GM21619 (cell line): ENCODE data around the gene GSDMA.
"Not testable (repeated sequence)": the region's sequence is repeated elsewhere in the genome, so short reads cannot be mapped to it uniquely, and the experiment has no call there.

Experiments used
- ATAC-seq: cut with Tn5 transposase; IDR thresholded peaks from one replicate; pipeline ENCODE4 v1.9.1; 2021; ENCODE audit not compliant: unreplicated experiment

The GSDMA gene

GRCh38 chr17:39994448-39994847, 31.6 kb downstream of the GSDMA start:
- no peak for ATAC-seq

GRCh38 chr17:39995438-39995837, 32.6 kb downstream of the GSDMA start:
- no peak for ATAC-seq

GRCh38 chr17:39996162-39996561, 33.4 kb downstream of the GSDMA start:
- no peak for ATAC-seq

GRCh38 chr17:39996800-39997199, 34.0 kb downstream of the GSDMA start:
- ATAC-seq, result no peak

- ATAC-seq, result no peak
Measured at GRCh38 chr17:39997543-39997942, 34.7 kb downstream of the GSDMA start.

- no peak for ATAC-seq
Measured at GRCh38 chr17:39999067-39999466, 36.3 kb downstream of the GSDMA start.

GRCh38 chr17:40000161-40000560, 37.4 kb downstream of the GSDMA start:
- no peak for ATAC-seq

GRCh38 chr17:40001335-40001734, 38.5 kb downstream of the GSDMA start:
- not testable (repeated sequence) for ATAC-seq

GRCh38 chr17:40004072-40004471, 41.3 kb downstream of the GSDMA start:
- ATAC-seq, result no peak

GRCh38 chr17:40004712-40005111, 41.9 kb downstream of the GSDMA start:
- no peak for ATAC-seq

- no peak for ATAC-seq
Measured at GRCh38 chr17:40005520-40005919, 42.7 kb downstream of the GSDMA start.

GRCh38 chr17:40010946-40011500, 48.2 kb downstream of the GSDMA start:
- not testable (repeated sequence) for ATAC-seq

- ATAC-seq, result not testable (repeated sequence)
Measured at GRCh38 chr17:40012017-40012647, 49.3 kb downstream of the GSDMA start.

GRCh38 chr17:40014375-40014980, 51.7 kb downstream of the GSDMA start:
- ATAC-seq, result no peak

- ATAC-seq, result no peak
Measured at GRCh38 chr17:40015005-40015997, 52.5 kb downstream of the GSDMA start, which contains the start of gene CSF3. Gene CSF3 (plus strand): TSS chr17:40015440. CDS start chr17:40015475, 35 bp downstream.

- no peak for ATAC-seq
Measured at GRCh38 chr17:40015998-40016985, 53.5 kb downstream of the GSDMA start.

- ATAC-seq, result no peak
Measured at GRCh38 chr17:40017422-40018080, 54.7 kb downstream of the GSDMA start.

GRCh38 chr17:40018211-40019121, 55.7 kb downstream of the GSDMA start:
- ATAC-seq, result no peak
